Effector memory CD8-positive, alpha-beta T cell (primary cell): ENCODE data around the gene NDST1.
A peak's percentile ranks its signal among the peaks of the same experiment; 100 is the strongest.
"Not testable (repeated sequence)": the region's sequence is repeated elsewhere in the genome, so short reads cannot be mapped to it uniquely, and the experiment has no call there.

ENCODE experiments used
- ATAC-seq: fragments of 150-1000 bp; cut with Tn5 transposase; replicated peaks from 2 replicates; pipeline ENCODE4 v1.10.0; 2021; ENCODE audit warnings: mild to moderate bottlenecking, moderate library complexity
- DNase-seq, 3 experiments: peaks; one replicate each; pipeline ENCODE4 v3.0.0; 2021
- H3K27ac Mint-ChIP-seq, 2 donors: one replicate each; pipeline ENCODE4 v1.8.0; 2022; ENCODE audit warnings: mild to moderate bottlenecking in 2 of 2, mixed read lengths in 2 of 2, moderate library complexity in 2 of 2
- H3K27me3 Mint-ChIP-seq, 2 donors: one replicate each; pipeline ENCODE4 v1.8.0; 2022; ENCODE audit warnings: mixed read lengths in 2 of 2
- H3K36me3 Mint-ChIP-seq: one replicate; pipeline ENCODE4 v1.8.0; 2022; ENCODE audit warnings: mild to moderate bottlenecking, moderate library complexity, mixed read lengths; ENCODE audit not compliant: insufficient read depth
- H3K4me1 Mint-ChIP-seq, 2 donors: one replicate each; pipeline ENCODE4 v1.8.0; 2022; ENCODE audit warnings: low read depth in 2 of 2, mixed read lengths in 2 of 2
- H3K4me3 Mint-ChIP-seq, 2 donors: one replicate each; pipeline ENCODE4 v1.8.0; 2022; ENCODE audit warnings: mild to moderate bottlenecking in 2 of 2, mixed read lengths in 2 of 2, moderate library complexity in 2 of 2
- H3K9me3 Mint-ChIP-seq, 2 donors: one replicate each; pipeline ENCODE4 v1.8.0; 2022; ENCODE audit warnings: mixed read lengths in 2 of 2
- total RNA-seq, 9 experiments: gene quantifications; one replicate each; lab custom pipeline; 2026; lab: John Stamatoyannopoulos, UW

The NDST1 gene
- 1.3 to 6.3 (median 1.8) reads per million in 9 experiments for total RNA-seq

DNA sequence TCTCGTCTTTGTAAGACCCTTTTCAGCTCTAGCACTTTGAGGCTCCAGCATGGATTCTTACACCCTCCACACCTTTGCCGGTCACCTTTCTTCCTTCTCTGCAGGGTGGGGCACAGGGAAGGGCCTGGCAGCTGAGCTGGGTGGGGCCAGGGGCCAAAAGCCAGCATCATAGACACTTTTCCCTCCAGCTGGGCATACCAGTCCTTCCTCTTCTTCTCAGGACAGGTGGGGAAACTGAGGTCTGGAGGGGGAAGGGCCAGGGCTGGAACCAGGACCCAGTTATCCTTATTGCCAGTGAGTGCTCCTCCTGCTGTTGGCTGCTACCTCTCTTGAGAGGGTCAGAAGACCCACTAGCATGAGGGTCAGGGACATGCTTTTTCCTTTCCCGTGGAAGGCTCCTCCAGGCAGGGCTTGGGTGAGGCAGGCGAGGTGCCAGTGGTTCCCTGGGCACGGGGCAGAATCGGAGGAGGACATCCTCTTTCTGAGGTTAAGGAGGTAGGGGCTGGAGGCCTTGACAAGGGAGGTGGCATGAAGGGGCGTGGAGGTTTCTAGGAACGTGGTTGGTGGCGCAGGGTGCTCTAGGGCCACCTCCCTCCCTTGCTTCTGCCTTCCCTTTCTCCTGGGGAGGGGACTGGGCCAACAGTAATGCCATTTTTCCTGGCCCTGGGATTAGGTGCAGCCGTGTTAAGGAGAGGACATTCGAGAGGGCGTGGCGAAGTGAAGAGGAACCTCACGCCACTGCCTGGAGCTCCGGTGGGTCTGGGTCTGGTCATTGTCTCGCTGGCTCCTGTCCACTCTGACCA is at the start of gene NDST1:
TSS of gene NDST1 (plus strand) at position 658 of the 803 bp plus-strand sequence. CDS start 13,124 bp downstream, outside the sequence.
- Mint-ChIP-seq H3K36me3 (no peaks in the 10 kb centered on the region), H3K27me3 (no peaks in the 10 kb centered on the region), H3K4me1 (peaks cover 0 to 3% of the 10 kb centered on the region in 2 donors), H3K4me3 (no peak within 1 kb of the TSS), H3K9me3 (no peaks in the 10 kb centered on the region), H3K27ac (no peak within 1 kb of the TSS)
- ATAC-seq (no peak), DNase-seq (no peak)

DNA sequence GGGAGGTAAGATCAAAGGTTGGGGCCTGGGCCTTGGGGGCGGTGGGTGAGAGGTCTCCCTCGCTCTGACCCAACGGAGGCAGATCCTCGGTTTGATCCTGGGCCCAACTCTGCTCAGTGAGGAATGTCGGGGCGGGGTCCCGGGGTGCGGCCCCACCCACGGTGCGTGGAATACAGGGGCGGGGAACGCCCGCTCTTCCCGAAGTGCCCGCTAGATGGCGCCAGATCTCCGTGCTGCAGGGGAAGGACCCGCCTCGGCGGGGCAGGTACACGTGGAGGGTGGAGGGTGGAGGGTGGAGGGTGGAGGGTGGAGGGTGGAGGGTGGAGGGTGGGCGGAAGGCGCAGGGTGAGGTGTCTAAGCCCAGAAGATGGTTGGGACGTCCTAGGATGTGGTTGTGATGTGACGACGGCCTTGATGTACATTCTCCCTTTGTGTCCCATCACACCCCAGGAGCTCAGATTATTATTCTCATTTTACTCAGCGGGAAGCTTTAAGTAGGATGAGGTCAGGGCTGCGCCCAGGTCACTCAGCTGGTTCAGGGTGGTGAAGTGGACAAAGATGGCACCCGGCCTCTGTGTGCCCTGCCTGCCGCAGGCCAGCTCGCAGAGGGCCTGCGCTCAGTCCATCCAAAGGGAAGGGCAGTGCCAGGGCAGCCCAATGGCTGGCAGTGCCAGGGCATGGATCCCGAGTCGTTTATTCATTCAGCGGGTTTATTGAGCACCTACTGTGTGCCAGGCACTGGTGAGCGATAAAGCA is 49.0 kb upstream of the NDST1 start:
- Mint-ChIP-seq H3K9me3 (no peaks in the 10 kb centered on the region), H3K27ac (no peak overlapping the region), H3K4me3 (no peak overlapping the region), H3K4me1 (peaks cover 11 to 13% of the 10 kb centered on the region in 2 donors), H3K36me3 (peaks cover 6% of the 10 kb centered on the region), H3K27me3 (no peaks in the 10 kb centered on the region)
- peak; percentile 91 for ATAC-seq
- peak; percentile 84 to 89 (median 89) for DNase-seq

DNA sequence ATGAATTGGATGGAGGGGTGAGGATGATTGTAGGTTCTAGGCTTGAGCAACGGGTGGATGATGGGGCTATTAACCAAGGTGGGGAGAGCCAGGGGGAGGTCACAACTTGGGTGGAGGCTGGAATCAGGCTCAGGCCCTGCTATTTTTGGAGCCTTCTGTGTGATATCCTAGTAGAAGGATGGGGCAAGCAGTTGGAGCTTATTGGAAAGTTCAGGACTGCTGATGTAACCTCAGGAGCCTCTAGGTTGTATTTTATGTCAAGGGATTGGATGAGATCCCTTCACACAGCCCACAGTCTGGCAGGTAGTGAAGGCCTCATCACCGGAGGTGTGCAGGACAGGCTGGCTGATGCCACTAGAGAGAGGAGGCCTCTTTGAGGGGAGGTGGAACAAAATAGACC is 47.1 kb upstream of the NDST1 start:
- no peaks in the 10 kb centered on the region for H3K9me3 Mint-ChIP-seq

DNA sequence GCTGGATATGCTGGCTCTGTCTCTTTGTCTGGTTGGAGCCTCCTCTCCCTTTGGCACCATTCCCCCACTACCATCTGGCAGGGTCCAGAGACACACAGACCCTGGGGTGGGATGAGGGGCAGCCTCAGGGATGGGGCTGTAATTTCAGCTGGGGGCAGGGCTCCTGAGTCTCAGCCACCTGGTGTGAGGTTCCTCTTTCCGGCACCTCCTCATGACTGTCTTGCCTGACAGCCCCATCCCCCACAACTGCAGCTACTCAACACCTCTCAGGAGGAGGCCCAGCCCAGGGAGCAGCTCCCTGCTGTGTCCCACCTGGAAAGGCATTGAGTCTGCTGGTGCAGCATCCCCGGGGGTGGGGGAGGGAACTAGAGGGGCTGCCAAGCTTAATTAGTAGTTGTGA is 46.7 kb upstream of the NDST1 start:
- H3K27me3 Mint-ChIP-seq = peaks cover 1 to 3% of the 10 kb centered on the region in 2 donors
- H3K9me3 Mint-ChIP-seq = no peaks in the 10 kb centered on the region
- peaks cover 11 to 13% of the 10 kb centered on the region in 2 donors for H3K4me1 Mint-ChIP-seq
- no peak for ATAC-seq
- H3K27ac Mint-ChIP-seq = no peak overlapping the region
- no peak overlapping the region for H3K4me3 Mint-ChIP-seq
- no peak for DNase-seq
- peaks cover 6% of the 10 kb centered on the region for H3K36me3 Mint-ChIP-seq

More for the DNA sequence above, 47.1 kb upstream of the NDST1 start:
- no peak for ATAC-seq
- Mint-ChIP-seq H3K36me3 (peaks cover 6% of the 10 kb centered on the region), H3K27me3 (no peaks in the 10 kb centered on the region), H3K27ac (no peak overlapping the region), H3K4me1 (peaks cover 11 to 13% of the 10 kb centered on the region in 2 donors), H3K4me3 (no peak overlapping the region)
- no peak for DNase-seq

DNA sequence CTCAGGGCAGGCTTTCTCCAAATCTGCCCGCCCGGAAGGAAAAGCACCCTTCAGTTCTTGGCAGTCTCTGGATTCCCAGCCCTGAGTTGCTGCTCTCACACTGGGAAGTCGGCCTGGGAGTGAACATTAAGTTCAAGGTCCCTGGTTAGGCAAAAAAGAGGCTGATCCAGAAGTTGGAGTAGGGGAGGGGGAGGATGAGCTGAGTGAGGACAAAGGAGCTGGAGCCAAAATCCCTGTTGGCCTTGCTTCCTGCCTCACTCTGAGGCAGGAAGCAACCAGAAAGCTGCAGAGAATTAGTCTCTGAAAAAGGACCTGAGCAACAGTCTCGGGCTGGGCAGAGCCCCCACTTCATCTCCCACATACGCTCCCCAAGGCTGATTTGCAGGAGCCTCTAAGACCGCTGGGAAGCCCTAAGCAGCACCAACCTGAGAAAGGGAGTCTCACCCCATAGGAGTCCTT is 43.3 kb upstream of the NDST1 start:
- peaks cover 7 to 10% of the 10 kb centered on the region in 2 donors for H3K27me3 Mint-ChIP-seq
- no peak for DNase-seq

GRCh38 chr5:150465927-150466326 is 42.0 kb upstream of the NDST1 start:
- no peaks in the 10 kb centered on the region for H3K4me1 Mint-ChIP-seq
- no peak overlapping the region for H3K4me3 Mint-ChIP-seq
- H3K27ac Mint-ChIP-seq = no peak overlapping the region
- ATAC-seq (no peak), DNase-seq (no peak)
- no peaks in the 10 kb centered on the region for H3K9me3 Mint-ChIP-seq
- H3K27me3 Mint-ChIP-seq = peaks cover 7 to 10% of the 10 kb centered on the region in 2 donors
- H3K36me3 Mint-ChIP-seq = no peaks in the 10 kb centered on the region

More for the DNA sequence above, 43.3 kb upstream of the NDST1 start:
- H3K27ac Mint-ChIP-seq = no peak overlapping the region
- no peak overlapping the region for H3K4me3 Mint-ChIP-seq
- no peaks in the 10 kb centered on the region for H3K36me3 Mint-ChIP-seq
- no peak for ATAC-seq
- H3K4me1 Mint-ChIP-seq = no peaks in the 10 kb centered on the region
- no peaks in the 10 kb centered on the region for H3K9me3 Mint-ChIP-seq

GRCh38 chr5:150468206-150468605 is 39.7 kb upstream of the NDST1 start:
- Mint-ChIP-seq H3K4me3 (no peak overlapping the region), H3K27me3 (peaks cover 7 to 19% of the 10 kb centered on the region in 2 donors), H3K27ac (no peak overlapping the region), H3K4me1 (no peaks in the 10 kb centered on the region), H3K36me3 (no peaks in the 10 kb centered on the region), H3K9me3 (no peaks in the 10 kb centered on the region)
- ATAC-seq (no peak), DNase-seq (no peak)

- no peaks in the 10 kb centered on the region for H3K4me1 Mint-ChIP-seq
- ATAC-seq (no peak), DNase-seq (no peak)
- H3K36me3 Mint-ChIP-seq = no peaks in the 10 kb centered on the region
- no peak overlapping the region for H3K4me3 Mint-ChIP-seq
- peaks cover 17 to 31% of the 10 kb centered on the region in 2 donors for H3K27me3 Mint-ChIP-seq
- no peak overlapping the region for H3K27ac Mint-ChIP-seq
- H3K9me3 Mint-ChIP-seq = no peaks in the 10 kb centered on the region
These were observed 38.0 kb upstream of the NDST1 start for GRCh38 chr5:150469718-150470469.

DNA sequence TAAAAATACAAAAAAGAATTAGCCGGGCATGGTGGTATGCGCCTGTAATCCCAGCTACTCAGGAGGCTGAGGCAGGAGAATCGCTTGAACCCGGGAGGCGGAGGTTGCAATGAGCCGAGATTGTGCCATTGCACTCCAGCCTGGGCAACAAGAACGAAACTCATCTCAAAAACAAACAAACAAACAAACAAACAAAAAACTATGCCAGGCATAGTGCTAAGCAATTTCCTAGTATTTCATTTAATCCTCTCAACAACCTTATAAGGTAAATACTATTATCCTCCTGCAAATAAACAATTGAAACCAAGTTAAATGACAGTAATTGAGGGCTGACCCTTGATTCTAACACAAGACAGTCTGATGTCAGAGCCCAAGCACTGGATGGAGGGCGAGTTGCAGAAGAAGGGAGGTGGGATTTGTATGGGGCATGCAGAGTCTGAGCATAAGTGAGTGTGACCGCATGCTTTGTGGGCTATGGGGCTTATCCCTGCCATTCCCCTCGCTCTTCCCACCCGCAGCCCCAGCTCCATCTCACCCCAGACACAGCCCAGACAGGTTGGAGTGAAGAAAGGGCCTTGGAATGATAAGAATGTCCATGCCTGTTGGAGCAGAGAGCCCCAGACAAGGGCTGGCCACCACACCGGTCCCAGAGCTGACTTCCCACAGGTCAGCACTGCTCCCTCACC is 34.1 kb upstream of the NDST1 start:
- ATAC-seq = no peak
- no peak overlapping the region for H3K27ac Mint-ChIP-seq
- H3K9me3 Mint-ChIP-seq = no peaks in the 10 kb centered on the region
- no peaks in the 10 kb centered on the region for H3K36me3 Mint-ChIP-seq
- H3K27me3 Mint-ChIP-seq = peaks cover 17 to 43% of the 10 kb centered on the region in 2 donors
- no peaks in the 10 kb centered on the region for H3K4me1 Mint-ChIP-seq
- DNase-seq = no peak
- no peak overlapping the region for H3K4me3 Mint-ChIP-seq

GRCh38 chr5:150476568-150476967 is 31.4 kb upstream of the NDST1 start:
- H3K27ac Mint-ChIP-seq, H3K36me3 Mint-ChIP-seq, H3K4me3 Mint-ChIP-seq, H3K9me3 Mint-ChIP-seq, H3K4me1 Mint-ChIP-seq, ATAC-seq, DNase-seq: not testable (repeated sequence)
- H3K27me3 Mint-ChIP-seq = peaks cover 17 to 43% of the 10 kb centered on the region in 2 donors

DNA sequence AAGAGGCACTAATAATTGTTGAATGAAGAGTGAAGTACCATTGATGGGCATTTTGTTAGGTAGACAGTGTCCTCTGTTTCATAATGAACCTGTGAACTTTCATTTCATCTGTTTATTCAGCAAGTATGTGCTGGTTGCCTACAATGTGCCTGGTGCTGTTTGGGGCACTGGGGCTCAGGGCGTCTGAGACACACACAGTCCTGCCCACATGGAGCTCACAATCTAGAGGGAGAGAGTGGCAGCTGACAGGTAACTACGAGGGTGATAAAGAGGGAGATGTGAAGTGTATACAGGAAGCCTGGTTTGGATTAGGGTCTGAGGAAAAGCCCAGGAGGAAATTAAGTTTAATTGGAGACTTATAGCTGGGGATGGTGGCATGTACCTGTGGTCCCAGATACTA is 28.5 kb upstream of the NDST1 start:
- no peak overlapping the region for H3K27ac Mint-ChIP-seq
- H3K4me3 Mint-ChIP-seq = no peak overlapping the region
- H3K27me3 Mint-ChIP-seq = peaks cover 12 to 36% of the 10 kb centered on the region in 2 donors

DNA sequence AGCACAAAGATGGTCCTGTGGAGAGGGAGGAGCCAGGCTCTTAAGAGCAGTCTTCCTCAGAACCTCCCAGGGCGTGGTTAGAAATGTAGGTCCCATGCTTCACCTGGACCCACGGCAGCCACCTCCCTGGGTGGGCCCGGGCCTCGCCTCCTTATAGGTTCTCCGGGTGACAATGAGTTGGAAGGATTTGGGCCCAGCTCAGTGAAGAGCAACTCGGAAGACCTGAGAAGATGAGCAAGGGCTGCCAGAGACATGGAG is 26.3 kb upstream of the NDST1 start:
- Mint-ChIP-seq H3K27ac (no peak overlapping the region), H3K27me3 (peaks cover 9 to 15% of the 10 kb centered on the region in 2 donors), H3K36me3 (no peaks in the 10 kb centered on the region), H3K9me3 (no peaks in the 10 kb centered on the region), H3K4me1 (peaks cover 3% of the 10 kb centered on the region in 2 donors), H3K4me3 (no peak overlapping the region)
- DNase-seq = no peak
- ATAC-seq = no peak

More for the DNA sequence above, 28.5 kb upstream of the NDST1 start:
- no peak for ATAC-seq
- DNase-seq = no peak
- H3K9me3 Mint-ChIP-seq = no peaks in the 10 kb centered on the region
- H3K4me1 Mint-ChIP-seq = peaks cover 0 to 1% of the 10 kb centered on the region in 2 donors
- no peaks in the 10 kb centered on the region for H3K36me3 Mint-ChIP-seq

- ATAC-seq (no peak), DNase-seq (no peak)
- Mint-ChIP-seq H3K36me3 (no peaks in the 10 kb centered on the region), H3K9me3 (no peaks in the 10 kb centered on the region), H3K4me1 (peaks cover 3 to 5% of the 10 kb centered on the region in 2 donors), H3K27me3 (peaks cover 6 to 11% of the 10 kb centered on the region in 2 donors), H3K27ac (no peak overlapping the region), H3K4me3 (no peak overlapping the region)
These were observed 25.9 kb upstream of the NDST1 start for GRCh38 chr5:150481972-150482406.
